Ureter (tissue), 1 donor: Measurements from ENCODE around the gene UPK3B. TPM values are rescaled to one million over a fixed set of nuclear protein-coding genes. Genes with fewer than 3 reads are reported as not detected.
A peak's percentile ranks its signal among the peaks of the same experiment; 100 is the strongest.
"Not testable (repeated sequence)": the region's sequence is repeated elsewhere in the genome, so short reads cannot be mapped to it uniquely, and the experiment has no call there.

Source experiments
- DNase-seq: peaks from one replicate; pipeline ENCODE4 v3.0.0-alpha.2; 2020; ENCODE audit warnings: low spot score
- total RNA-seq: library from RNA; stranded (reverse); gene quantifications from one replicate; pipeline ENCODE4 v1.2.4, GENCODE V29; 2023
- donor health status: DM: yes; HTN: yes; CAD: no.

Gene UPK3B
- total RNA-seq, 1 donor from 2014 or later, result 111 TPM

DNA sequence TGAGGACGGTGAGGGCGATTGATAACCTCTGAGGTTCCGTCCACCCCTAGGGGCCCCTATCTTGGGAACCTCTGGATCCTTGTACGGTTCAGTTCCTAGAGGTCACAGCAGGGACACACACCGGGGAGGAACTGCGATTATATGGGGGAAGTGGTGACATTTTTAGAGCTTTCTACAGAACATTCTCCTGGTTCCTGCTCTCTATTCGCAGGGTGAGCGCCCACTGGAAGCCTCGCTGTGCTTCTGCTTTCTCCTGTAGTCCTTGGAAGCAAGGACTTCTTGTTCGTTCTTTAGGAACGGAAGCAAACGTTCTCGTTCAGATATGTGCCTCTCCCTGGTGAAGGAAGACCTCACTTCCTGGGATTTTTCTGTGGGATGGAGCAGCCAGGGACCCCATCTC lies 22.4 kb upstream of the UPK3B start:
- not testable (repeated sequence) for DNase-seq

DNA sequence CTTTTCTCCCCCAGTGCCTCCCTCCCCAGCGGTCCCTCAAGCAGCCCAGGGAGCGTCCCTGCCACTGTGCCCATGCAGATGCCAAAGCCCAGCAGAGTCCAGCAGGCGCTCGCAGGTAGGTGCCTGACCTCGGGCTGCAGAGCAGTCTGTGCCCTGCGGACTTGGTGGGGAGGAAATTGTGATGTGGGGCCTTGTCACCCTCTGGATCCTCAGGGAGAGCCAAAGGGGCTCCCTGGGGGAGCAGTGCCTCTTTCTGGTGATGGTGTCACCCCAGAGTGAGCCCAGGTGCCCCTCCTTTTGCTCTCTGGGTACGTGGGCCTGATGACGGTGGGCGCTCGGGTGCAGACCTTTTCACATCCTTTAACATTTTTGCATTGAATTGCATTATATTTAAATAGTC lies 18.2 kb upstream of the UPK3B start:
- not testable (repeated sequence) for DNase-seq

DNA sequence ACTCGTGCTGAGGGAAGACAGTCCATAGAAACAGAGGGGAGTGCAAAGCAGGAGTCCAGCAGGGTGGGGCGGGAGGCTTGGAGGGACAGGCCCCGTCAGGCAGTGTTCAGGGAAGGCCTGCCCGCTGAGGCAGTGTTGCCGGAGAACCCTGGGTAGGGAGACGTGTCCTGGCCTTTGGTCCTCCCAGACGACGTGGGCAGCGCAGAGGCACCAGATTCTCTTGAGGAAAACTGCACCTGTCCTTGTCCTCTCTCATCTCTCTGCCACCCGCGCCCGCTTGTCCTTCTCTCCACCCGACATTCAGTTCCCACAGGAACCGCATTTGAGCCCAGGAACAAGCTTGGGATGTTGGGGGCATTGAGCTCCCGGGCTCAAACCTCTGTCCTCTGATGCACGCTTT lies 14.6 kb upstream of the UPK3B start:
- DNase-seq, result not testable (repeated sequence)

DNA sequence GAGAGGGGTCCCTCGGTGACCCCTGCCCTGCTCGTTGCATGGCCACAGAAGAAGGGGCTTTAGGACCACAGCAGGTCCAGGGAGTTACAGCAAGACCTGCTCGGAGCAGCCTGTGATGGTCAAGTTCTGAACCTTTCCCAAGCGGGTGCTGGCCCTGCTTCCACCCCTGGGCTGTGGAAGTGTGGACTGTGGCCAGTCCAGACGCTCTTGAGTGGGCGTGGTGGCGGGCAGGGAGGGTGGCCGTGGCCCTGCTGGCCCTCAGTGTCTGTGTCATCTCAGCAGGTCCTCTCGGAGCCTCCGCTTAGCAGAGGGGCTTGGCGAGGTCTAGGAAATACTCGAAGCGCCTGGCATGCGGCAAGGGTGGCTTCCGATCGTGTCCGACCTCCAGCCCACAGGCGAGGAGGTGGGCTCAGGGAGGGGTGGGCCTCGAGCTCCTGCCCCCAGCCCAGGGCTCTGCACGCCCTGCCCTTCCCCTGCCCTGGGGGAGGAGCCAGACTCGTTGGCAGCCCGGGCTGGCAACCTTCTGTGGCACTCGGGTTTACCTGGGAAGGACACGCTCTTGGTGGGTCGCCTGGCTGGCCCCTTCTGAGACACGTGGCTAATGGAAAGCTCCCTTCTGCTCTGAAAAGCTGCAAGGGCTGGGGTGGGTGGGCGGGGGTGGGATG lies 12.3 kb upstream of the UPK3B start:
- not testable (repeated sequence) for DNase-seq

- DNase-seq, result not testable (repeated sequence)
These were observed 11.7 kb upstream of the UPK3B start for GRCh38 chr7:76498583-76499200.

DNA sequence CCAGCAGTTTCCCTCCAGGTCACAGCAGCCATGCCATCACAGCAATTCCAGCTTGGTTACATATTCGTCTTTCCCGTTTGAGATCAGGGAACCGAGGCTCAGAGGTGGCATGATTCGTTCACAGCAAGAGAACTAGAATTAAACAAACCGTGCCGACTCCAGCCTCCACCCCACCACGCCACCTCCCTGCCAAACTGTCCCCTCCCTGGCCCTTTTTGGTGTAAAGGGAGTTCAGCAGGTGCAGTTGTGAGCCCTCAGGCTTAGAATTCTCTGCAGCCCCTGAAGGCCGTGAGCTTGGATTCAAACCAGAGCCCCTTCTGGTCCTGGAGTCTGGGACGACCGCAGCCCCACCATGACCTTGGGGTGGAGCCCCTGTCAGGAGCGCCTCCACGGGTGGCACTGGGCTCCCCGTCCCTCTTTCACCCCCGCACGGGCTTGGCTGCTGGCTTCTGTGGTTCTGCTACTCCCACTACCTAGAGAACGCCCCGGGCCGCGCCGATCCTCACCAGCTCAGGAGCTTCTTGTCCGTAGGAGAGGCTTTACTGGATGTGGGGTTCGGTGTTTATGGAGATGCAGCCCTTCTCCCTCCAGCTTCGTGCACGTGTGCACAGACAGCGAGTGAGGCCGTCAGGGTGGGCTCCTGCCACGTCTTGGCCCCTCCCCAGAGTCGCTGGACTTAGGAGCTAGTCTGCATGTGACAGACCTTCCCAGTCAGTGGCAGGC lies 11.0 kb upstream of the UPK3B start:
- DNase-seq, result not testable (repeated sequence)

DNA sequence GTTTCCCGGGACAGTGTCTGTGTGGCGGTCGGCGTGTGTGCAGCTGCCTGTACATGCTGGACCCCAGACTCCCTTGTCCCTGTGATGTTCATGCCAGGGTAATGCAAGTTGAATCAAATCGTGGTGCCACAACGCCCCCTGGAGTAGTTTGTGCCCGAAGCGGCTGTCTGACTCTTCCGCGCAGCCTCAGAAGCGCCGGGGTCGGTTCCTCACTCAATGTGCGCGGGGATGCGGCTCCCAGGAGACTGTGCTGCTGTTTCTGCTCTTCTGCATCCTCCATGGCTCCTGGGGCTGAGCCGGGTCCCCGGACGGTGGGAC lies 10.5 kb upstream of the UPK3B start:
- DNase-seq, result not testable (repeated sequence)

- DNase-seq, result not testable (repeated sequence)
These were observed 8.1 kb upstream of the UPK3B start for GRCh38 chr7:76502224-76502623.

GRCh38 chr7:76502836-76503235 lies 7.5 kb upstream of the UPK3B start:
- DNase-seq, result not testable (repeated sequence)

- DNase-seq, result not testable (repeated sequence)
These were observed 7.1 kb upstream of the UPK3B start for GRCh38 chr7:76503244-76503643.

GRCh38 chr7:76504351-76505167 lies 5.8 kb upstream of the UPK3B start:
- peak; percentile 32 for DNase-seq

DNA sequence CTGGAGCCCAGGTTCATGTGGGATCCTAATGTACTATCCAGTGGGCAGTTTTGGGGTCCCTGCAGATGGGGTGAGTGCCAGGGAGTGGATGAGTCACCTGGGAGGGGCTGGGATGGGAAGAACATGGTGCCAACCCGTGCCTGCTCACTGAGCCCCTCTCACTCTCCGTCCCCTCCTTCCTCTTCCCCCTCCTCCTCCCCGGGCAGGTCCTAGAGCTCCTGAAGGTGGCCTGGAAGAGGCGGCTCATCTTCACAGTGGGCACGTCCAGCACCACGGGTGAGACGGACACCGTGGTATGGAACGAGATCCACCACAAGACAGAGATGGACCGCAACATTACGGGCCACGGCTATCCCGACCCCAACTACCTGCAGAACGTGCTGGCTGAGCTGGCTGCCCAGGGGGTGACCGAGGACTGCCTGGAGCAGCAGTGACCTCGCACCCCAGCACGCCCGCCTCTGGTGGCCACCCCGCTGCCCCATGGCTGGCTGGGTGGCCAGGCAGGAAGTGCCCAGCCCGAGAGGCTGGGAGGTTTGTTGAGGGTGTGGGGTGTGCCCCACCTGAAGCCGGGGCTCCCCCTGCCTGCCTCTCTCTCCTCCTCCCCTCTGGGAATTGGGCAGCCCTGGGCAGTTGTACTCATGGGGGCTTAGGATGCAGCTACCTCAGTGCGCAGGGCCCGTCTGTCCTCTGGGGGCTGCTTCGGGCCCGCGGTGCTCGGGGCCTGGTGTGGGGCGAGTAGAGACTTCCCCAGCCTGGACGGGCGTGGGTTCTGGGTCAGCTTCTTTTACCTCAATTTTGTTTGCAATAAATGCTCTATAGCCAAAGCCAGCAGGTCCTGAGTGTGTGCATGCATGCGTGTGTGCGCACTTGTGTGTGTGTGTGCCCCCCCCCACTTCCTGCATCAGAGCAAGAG lies 4.9 kb upstream of the UPK3B start:
- DNase-seq, result peak; percentile 42

- peak; percentile 34 for DNase-seq
These were observed 4.3 kb upstream of the UPK3B start for GRCh38 chr7:76506081-76506440.

- peak; percentile 28 for DNase-seq
These were observed 3.7 kb upstream of the UPK3B start for GRCh38 chr7:76506643-76507042.

DNA sequence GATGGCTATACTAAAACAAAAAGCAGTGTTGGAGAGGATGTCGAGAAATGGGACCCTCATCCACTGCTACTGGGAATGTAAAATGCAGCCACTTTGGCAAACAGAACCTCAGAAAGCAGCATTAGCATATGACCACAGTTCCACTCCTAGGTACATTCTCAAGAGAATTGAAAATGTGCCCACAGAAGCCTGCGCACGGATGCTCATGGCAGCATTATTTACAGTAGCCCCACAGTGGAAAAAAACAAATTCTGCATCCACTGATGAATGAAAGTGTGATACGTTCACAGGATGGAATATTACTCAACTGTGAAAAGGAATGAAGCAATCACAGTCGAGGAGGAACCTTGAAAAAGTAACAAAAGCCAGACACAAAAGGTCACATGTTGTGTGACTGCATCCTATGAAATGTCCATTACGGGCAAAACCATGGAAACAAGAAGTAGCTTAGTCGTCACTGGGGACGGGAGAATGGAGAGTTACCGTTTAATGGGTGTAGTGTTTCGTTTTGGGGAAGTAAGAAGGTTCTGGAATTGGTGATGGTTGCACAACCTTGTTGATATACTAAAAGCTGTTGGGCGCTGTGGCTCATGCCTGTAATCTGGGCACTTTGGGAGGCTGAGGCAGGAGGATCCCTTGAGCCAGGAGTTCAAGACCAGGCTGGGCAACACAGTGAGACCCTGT lies 2.5 kb upstream of the UPK3B start:
- DNase-seq, result peak; percentile 31

- DNase-seq, result peak; percentile 50
These were observed 1.0 kb downstream of the UPK3B start for GRCh38 chr7:76511200-76511910.

GRCh38 chr7:76511911-76512885 lies 1.8 kb downstream of the UPK3B start:
- DNase-seq, result peak; percentile 43

GRCh38 chr7:76512941-76513816 lies 2.8 kb downstream of the UPK3B start:
- DNase-seq, result peak; percentile 47
